ENCODE data around the gene TMEM163.
"Not testable (repeated sequence)": the region's sequence is repeated elsewhere in the genome, so short reads cannot be mapped to it uniquely, and the experiment has no call there.

The TMEM163 gene

GRCh38 chr2:134609924-134610513 is 108.8 kb downstream of the TMEM163 start:
- DNase-seq, result no peak

- no peak for DNase-seq
These were observed 114.8 kb downstream of the TMEM163 start for GRCh38 chr2:134603966-134604365.

- DNase-seq, result no peak
These were observed 116.1 kb downstream of the TMEM163 start for GRCh38 chr2:134602666-134603065.

GRCh38 chr2:134601264-134601663 is 117.5 kb downstream of the TMEM163 start:
- no peak for DNase-seq

- DNase-seq, result no peak
These were observed 118.6 kb downstream of the TMEM163 start for GRCh38 chr2:134600208-134600607.

- no peak for DNase-seq
These were observed 119.6 kb downstream of the TMEM163 start for GRCh38 chr2:134599236-134599635.

- DNase-seq, result no peak
These were observed 124.4 kb downstream of the TMEM163 start for GRCh38 chr2:134594399-134594798.

GRCh38 chr2:134593519-134593918 is 125.3 kb downstream of the TMEM163 start:
- no peak for DNase-seq

GRCh38 chr2:134592377-134592776 is 126.4 kb downstream of the TMEM163 start:
- DNase-seq, result no peak

- DNase-seq, result no peak
These were observed 127.3 kb downstream of the TMEM163 start for GRCh38 chr2:134591526-134591925.

GRCh38 chr2:134590679-134591078 is 128.1 kb downstream of the TMEM163 start:
- DNase-seq, result no peak

- not testable (repeated sequence) for DNase-seq
These were observed 129.4 kb downstream of the TMEM163 start for GRCh38 chr2:134589171-134590083.

- no peak for DNase-seq
These were observed 130.2 kb downstream of the TMEM163 start for GRCh38 chr2:134588556-134588955.

GRCh38 chr2:134586326-134586965 is 132.4 kb downstream of the TMEM163 start:
- no peak for DNase-seq

GRCh38 chr2:134583997-134584520 is 134.7 kb downstream of the TMEM163 start:
- DNase-seq, result no peak

- DNase-seq, result no peak
These were observed 135.3 kb downstream of the TMEM163 start for GRCh38 chr2:134583462-134583861.

- no peak for DNase-seq
These were observed 136.3 kb downstream of the TMEM163 start for GRCh38 chr2:134582547-134582899.

GRCh38 chr2:134581877-134582546 is 136.8 kb downstream of the TMEM163 start:
- DNase-seq, result no peak

GRCh38 chr2:134578316-134578715 is 140.5 kb downstream of the TMEM163 start:
- no peak for DNase-seq

GRCh38 chr2:134576478-134576877 is 142.3 kb downstream of the TMEM163 start:
- DNase-seq, result no peak

- DNase-seq, result no peak
These were observed 142.9 kb downstream of the TMEM163 start for GRCh38 chr2:134575888-134576287.

- no peak for DNase-seq
These were observed 144.0 kb downstream of the TMEM163 start for GRCh38 chr2:134574611-134575330.
